CD4-positive, alpha-beta T cell (primary cell): Measurements from ENCODE around the gene CIRBP. TPM values are rescaled to one million over a fixed set of nuclear protein-coding genes. Genes with fewer than 3 reads are reported as not detected.

Source experiments
- ATAC-seq: fragments of 200-7000 bp; cut with Tn5 transposase; one replicate; pipeline ENCODE4 v1.10.0; 2022; ENCODE audit warnings: mild to moderate bottlenecking; ENCODE audit not compliant: poor library complexity
- CTCF ChIA-PET: fragments of 350-600 bp; sonication (Branson Sonifier 250); formaldehyde crosslinking; loops from one replicate; lab custom pipeline; 2021; ENCODE audit warnings: antibody characterized with exemption, inconsistent platforms; lab: Charles Lee
- POLR2A ChIA-PET: fragments of 350-600 bp; sonication (Branson Sonifier 250); formaldehyde crosslinking; loops from one replicate; lab custom pipeline; 2021; ENCODE audit warnings: antibody characterized with exemption, inconsistent platforms; lab: Charles Lee
- DNase-seq, 14 experiments: peaks; one replicate each; pipeline ENCODE4 v3.0.0-alpha.2; 2013 to 2020; ENCODE audit warnings: mixed read lengths in 2 of 14
- H3K27ac ChIP-seq, 2 donors: one replicate each; pipeline versions ENCODE4 v1.5.1 to v1.7.0; 2013; ENCODE audit warnings: low read length in 2 of 2, low read depth in 1 of 2, mild to moderate bottlenecking in 1 of 2
- H3K27me3 ChIP-seq, 2 experiments: 1 replicate in 1 of 2; 2 replicates in 1 of 2; pipeline versions ENCODE4 v1.6.1 to v1.7.0; 2013; ENCODE audit warnings: low read length in 2 of 2, control low read depth in 1 of 2, mild to moderate bottlenecking in 1 of 2, moderate library complexity in 1 of 2; ENCODE audit not compliant: insufficient read depth in 2 of 2, control insufficient read depth in 1 of 2
- H3K36me3 ChIP-seq: one replicate; pipeline ENCODE4 v1.6.1; 2013; ENCODE audit warnings: low read length, control low read depth; ENCODE audit not compliant: insufficient read depth
- H3K4me1 ChIP-seq: one replicate; pipeline ENCODE4 v1.6.1; 2013; ENCODE audit warnings: low read length, control low read depth; ENCODE audit not compliant: insufficient read depth
- H3K4me3 ChIP-seq: one replicate; pipeline ENCODE4 v1.5.1; 2013; ENCODE audit warnings: mild to moderate bottlenecking, low read length, moderate library complexity
- H3K9me3 ChIP-seq, 2 experiments: 1 replicate in 1 of 2; 2 replicates in 1 of 2; pipeline versions ENCODE4 v1.6.1 to v1.7.0; 2013; ENCODE audit warnings: low read length in 2 of 2, mild to moderate bottlenecking in 2 of 2, control low read depth in 1 of 2, moderate library complexity in 1 of 2; ENCODE audit not compliant: control insufficient read depth in 1 of 2, insufficient read depth in 1 of 2
- H3K27ac Mint-ChIP-seq: one replicate; pipeline ENCODE4 v1.8.0; 2020; ENCODE audit warnings: mixed read lengths
- H3K27me3 Mint-ChIP-seq: one replicate; pipeline ENCODE4 v1.8.0; 2021; ENCODE audit warnings: mixed read lengths
- H3K36me3 Mint-ChIP-seq: one replicate; pipeline ENCODE4 v1.8.0; 2021; ENCODE audit warnings: low read depth, mixed read lengths
- H3K4me1 Mint-ChIP-seq: one replicate; pipeline ENCODE4 v1.8.0; 2021; ENCODE audit warnings: low read depth, mixed read lengths
- H3K4me3 Mint-ChIP-seq: one replicate; pipeline ENCODE4 v1.8.0; 2020; ENCODE audit warnings: mild to moderate bottlenecking, mixed read lengths
- H3K9me3 Mint-ChIP-seq: one replicate; pipeline ENCODE4 v1.8.0; 2020; ENCODE audit warnings: mixed read lengths
- CTCF ChIP-seq: fragments of 200-600 bp; IDR thresholded peaks from one replicate; pipeline ENCODE4 v1.8.0; 2022; ENCODE audit warnings: antibody characterized with exemption, mild to moderate bottlenecking
- intact Hi-C, 2 experiments: fragments of 100-400 bp; cut with DNase I in 1 of 2; cut with micrococcal nuclease in 1 of 2; formaldehyde crosslinking; loops; one replicate each; pipeline versions ENCODE4 v1.15.1 to v1.9.0; 2023 to 2025; cut with DNase I, micrococcal nuclease
- total RNA-seq, 174 experiments: library from RNA in 2 of 174; stranded (reverse) in 2 of 174; gene quantifications; one replicate each; pipeline ENCODE4 v1.2.3 and lab custom pipeline; 2021 to 2026

The CIRBP gene
- total RNA-seq, 2 experiments from 2014 or later, result 614 to 628 TPM

DNA sequence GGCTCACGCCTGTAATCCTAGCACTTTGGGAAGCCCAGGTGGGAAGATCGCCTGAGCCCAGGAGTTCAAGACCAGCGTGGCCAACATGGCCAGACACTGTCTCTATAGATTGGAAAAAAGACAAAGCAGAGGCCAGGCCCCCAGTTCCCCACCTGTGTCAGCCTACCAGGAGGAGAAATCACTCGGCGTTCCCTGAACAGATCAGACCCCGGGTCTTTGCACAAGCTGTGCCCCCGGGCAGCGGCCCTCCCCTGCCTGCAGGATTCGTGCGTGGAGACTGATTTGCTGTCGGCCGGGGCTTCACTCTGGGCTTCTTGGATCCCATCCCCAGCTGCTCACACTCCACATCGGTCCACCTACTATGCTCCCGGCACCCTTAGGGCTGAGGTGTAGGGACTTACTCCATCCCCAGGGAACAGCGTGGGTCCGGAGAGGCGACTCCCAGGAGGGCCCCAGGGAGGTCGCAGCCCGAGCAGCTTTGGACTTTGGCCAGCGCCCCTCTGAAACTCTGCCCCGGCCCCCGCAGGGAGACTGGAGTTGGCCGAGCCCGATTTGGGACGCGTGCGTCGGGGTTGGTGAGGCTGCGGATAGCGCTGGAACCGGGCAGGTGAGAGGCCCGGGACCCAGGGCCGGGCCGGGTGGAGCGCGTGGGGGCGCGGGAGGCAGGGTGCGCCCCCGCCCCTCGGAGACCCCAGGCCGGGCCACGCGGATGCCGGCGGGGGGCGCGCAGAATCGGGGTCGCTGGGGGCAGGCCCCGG, 16.0 kb downstream of the CIRBP start:
- Mint-ChIP-seq H3K36me3 (peaks cover 3% of the 10 kb centered on the region), H3K27ac (no peak overlapping the region), H3K4me1 (peaks cover 8% of the 10 kb centered on the region), H3K9me3 (no peaks in the 10 kb centered on the region), H3K27me3 (peaks cover 26% of the 10 kb centered on the region), H3K4me3 (peak overlapping the region; percentile 8)
- Histone ChIP-seq H3K9me3 (peaks cover 0 to 38% of the 10 kb centered on the region in 2 experiments), H3K27me3 (peaks cover 37 to 50% of the 10 kb centered on the region in 2 experiments), H3K27ac (no peak overlapping the region), H3K36me3 (peaks cover 3% of the 10 kb centered on the region), H3K4me3 (no peak overlapping the region), H3K4me1 (peaks cover 15% of the 10 kb centered on the region)
- intact Hi-C loops, result no loop called here
- POLR2A ChIA-PET, result no interaction called here
- no peak for TF ChIP-seq CTCF
- ATAC-seq (no peak), DNase-seq (peak in 1 of 14 experiments; percentile 4)
- CTCF ChIA-PET, result interaction anchor here (0.9 kb wide), 1 partner anchor 41 kb away, joined by 3 read pairs; no protein-coding TSS in a partner anchor

- no peak for ATAC-seq
- H3K27ac Mint-ChIP-seq, result no peak within 1 kb of the TSS
- Histone ChIP-seq H3K9me3 (peaks cover 0 to 42% of the 10 kb centered on the region in 2 experiments), H3K36me3 (no peaks in the 10 kb centered on the region), H3K27ac (no peak within 1 kb of the TSS), H3K4me3 (no peak within 1 kb of the TSS), H3K4me1 (peaks cover 14% of the 10 kb centered on the region), H3K27me3 (peaks cover 42 to 50% of the 10 kb centered on the region in 2 experiments)
- ChIA-PET POLR2A (no interaction called here), CTCF (no interaction called here)
- intact Hi-C loops, result no loop called here
- H3K4me1 Mint-ChIP-seq, result peaks cover 4% of the 10 kb centered on the region
- H3K36me3 Mint-ChIP-seq, result no peaks in the 10 kb centered on the region
- peak within 1 kb of the TSS; percentile 8 for H3K4me3 Mint-ChIP-seq
- no peaks in the 10 kb centered on the region for H3K9me3 Mint-ChIP-seq
- H3K27me3 Mint-ChIP-seq, result peaks cover 26% of the 10 kb centered on the region
- DNase-seq, result no peak
- no peak for TF ChIP-seq CTCF
Measured at GRCh38 chr19:1285737-1286360, 16.7 kb downstream of the CIRBP start, which contains the start of gene EFNA2. Gene EFNA2, plus strand, starts transcription at chr19:1285873. Its CDS starts 296 bp downstream, at chr19:1286169.

- H3K27me3 ChIP-seq, result peaks cover 48 to 57% of the 10 kb centered on the region in 2 experiments
- TF ChIP-seq CTCF, result no peak
- no peak for ATAC-seq
- intact Hi-C loops, result no loop called here
- no peak overlapping the region for H3K27ac ChIP-seq
- Mint-ChIP-seq H3K27ac (no peak overlapping the region), H3K27me3 (peaks cover 26% of the 10 kb centered on the region), H3K9me3 (no peaks in the 10 kb centered on the region), H3K4me1 (peaks cover 4% of the 10 kb centered on the region), H3K36me3 (no peaks in the 10 kb centered on the region), H3K4me3 (no peak overlapping the region)
- POLR2A ChIA-PET, result no interaction called here
- H3K4me3 ChIP-seq, result no peak overlapping the region
- peaks cover 0 to 48% of the 10 kb centered on the region in 2 experiments for H3K9me3 ChIP-seq
- no peak for DNase-seq
- no peaks in the 10 kb centered on the region for H3K36me3 ChIP-seq
- H3K4me1 ChIP-seq, result peaks cover 14% of the 10 kb centered on the region
- CTCF ChIA-PET, result no interaction called here
Measured at GRCh38 chr19:1286487-1287353, 17.6 kb downstream of the CIRBP start.
